ENCODE measurements around the gene TBX21. TPM values are rescaled to one million over a fixed set of nuclear protein-coding genes. Genes with fewer than 3 reads are reported as not detected.

The TBX21 gene
- total and polyA plus RNA-seq, 9 of the 15 experiments (the other 6 are each of a cell fraction or from before 2014, with no cell fraction given), result 0.07 TPM; not detected in 8

GRCh38 chr17:47728214-47728877, 4.7 kb upstream of the TBX21 start (continued):
- no peak for TF ChIP-seq MAFG (tag; conservative IDR thresholded peaks at IDR 0.05)
- no peak for TF ChIP-seq SMARCA4 (IDR thresholded peaks at IDR 0.05)
- TF ChIP-seq ELF1 (tag; IDR thresholded peaks at IDR 0.05), result no peak
- no peak for TF ChIP-seq ZNF324 (CRISPR knock-in tag; IDR thresholded peaks at IDR 0.05)
- TF ChIP-seq PHF20 (IDR thresholded peaks at IDR 0.05; ENCODE audit: partially characterized antibody), result no peak
- no peak for TF ChIP-seq ERF (CRISPR knock-in tag; IDR thresholded peaks at IDR 0.05)
- TF ChIP-seq BRF1 (IDR thresholded peaks at IDR 0.05; ENCODE audit: borderline replicate concordance, extremely low read depth, insufficient read length), result no peak

GRCh38 chr17:47729476-47729875, 3.6 kb upstream of the TBX21 start:
- ChIA-PET POLR2A (interaction anchor here (0.6 kb wide), 3 partner anchors 86 to 554 kb away, joined by 3 to 4 read pairs (median 3); no protein-coding TSS in a partner anchor), CTCF (ENCODE audit: low intra/inter-chr PET ratio) (no interaction called here)
- Histone ChIP-seq H3K27ac (ENCODE audit: extremely low read depth, low read depth, low read length) (no peak overlapping the region), H3K79me2 (ENCODE audit: control insufficient read depth, insufficient read depth, low read length) (no peaks in the 10 kb centered on the region), H3K36me3 (ENCODE audit: control insufficient read depth, insufficient read depth, low read length) (no peaks in the 10 kb centered on the region), H3K4me3 (no peak overlapping the region), H2AFZ (ENCODE audit: low read depth, low read length) (no peak overlapping the region), H3K9me1 (ENCODE audit: control insufficient read depth, insufficient read depth, low read length) (no peaks in the 10 kb centered on the region), H3K27me3 (ENCODE audit: control insufficient read depth in 2 of 2, insufficient read depth in 2 of 2, low read length in 2 of 2) (peaks cover 24 to 70% of the 10 kb centered on the region in 2 experiments), H4K20me1 (replicated peaks; ENCODE audit: control insufficient read depth, insufficient read depth, low read length) (peaks cover 16% of the 10 kb centered on the region), H3K9ac (ENCODE audit: insufficient read depth in 1 of 2, low read depth in 2 of 2, low read length in 2 of 2) (peak overlapping the region in 1 of 2 experiments; percentile 23; a peak in 1 of 4 replicates), H3K4me1 (replicated peaks in 1 of 2; ENCODE audit: control insufficient read depth in 2 of 2, insufficient read depth in 2 of 2, low read length in 2 of 2) (peaks cover 0 to 23% of the 10 kb centered on the region in 2 experiments; a peak in 2 of 5 replicates), H3K4me2 (ENCODE audit: insufficient read depth, low read length) (no peak overlapping the region), H3K9me3 (replicated peaks; ENCODE audit: control insufficient read depth, insufficient read depth, low read depth, low read length) (no peaks in the 10 kb centered on the region)
- no TSS peak for BruUV-seq (replicated peaks)
- in situ Hi-C loops (cut with MboI) (no loop called here), intact Hi-C loops (cut with micrococcal nuclease) (no loop called here)
- DNase-seq (ENCODE audit: extremely low read depth in 1 of 4, low spot score in 3 of 4) (no peak), ATAC-seq (no peak), FAIRE-seq (no peak)
- 0% methylated on average over 7 of the region's 8 CpGs for WGBS (ENCODE audit: insufficient coverage, low coverage, missing lambda C conversion rate)
- no peak for TF ChIP-seq TAF7 (tag; IDR thresholded peaks at IDR 0.05)
- TF ChIP-seq STAT5B (CRISPR knock-in tag; IDR thresholded peaks at IDR 0.05), result no peak
- no peak for TF ChIP-seq ZNF23 (CRISPR knock-in tag; IDR thresholded peaks at IDR 0.05)
- no peak for TF ChIP-seq DACH1 (IDR thresholded peaks at IDR 0.05; ENCODE audit: partially characterized antibody)
- TF ChIP-seq CGGBP1 (CRISPR knock-in tag; IDR thresholded peaks at IDR 0.05), result no peak
- TF ChIP-seq ATF3 (IDR thresholded peaks at IDR 0.05), result no peak
- TF ChIP-seq ATF3 (CRISPR knock-in tag; conservative IDR thresholded peaks at IDR 0.05), result no peak
- TF ChIP-seq EP300 (IDR thresholded peaks at IDR 0.05; ENCODE audit: low read length), result no peak
- no peak for TF ChIP-seq THAP7 (CRISPR knock-in tag; IDR thresholded peaks at IDR 0.05)
- TF ChIP-seq PHF8 (IDR thresholded peaks at IDR 0.05; ENCODE audit: borderline replicate concordance, low read length), result no peak
- no peak for TF ChIP-seq JUNB (CRISPR knock-in tag; conservative IDR thresholded peaks at IDR 0.05)
- TF ChIP-seq ZNF79 (CRISPR knock-in tag; IDR thresholded peaks at IDR 0.05; ENCODE audit: low read depth), result no peak
- no peak for TF ChIP-seq ZNF668 (CRISPR knock-in tag; IDR thresholded peaks at IDR 0.05)
- no peak for TF ChIP-seq TCF7 (IDR thresholded peaks at IDR 0.05; ENCODE audit: borderline replicate concordance)
- no peak for TF ChIP-seq ZNF511 (CRISPR knock-in tag; IDR thresholded peaks at IDR 0.05)

All from K562 (cell line).